HEK293 (cell line): Measurements from ENCODE around the gene EBF3.

Experiments
- ATF2 ChIP-seq: fragments of 450-650 bp; formaldehyde crosslinking; IDR thresholded peaks from 2 replicates; pipeline ENCODE4 v1.5.1; 2016; ENCODE audit warnings: missing biosample characterization, missing genetic modification characterization, low read depth
- EGR2 ChIP-seq: fragments of 450-650 bp; formaldehyde crosslinking; IDR thresholded peaks from 2 replicates; pipeline ENCODE4 v1.5.1; 2016; ENCODE audit warnings: low read depth, missing biosample characterization, missing genetic modification characterization
- ELK4 ChIP-seq: IDR thresholded peaks from 2 replicates; pipeline ENCODE4 v1.6.1; 2011; ENCODE audit warnings: mild to moderate bottlenecking, low read depth, low read length, borderline replicate concordance
- GLIS1 ChIP-seq: fragments of 450-650 bp; formaldehyde crosslinking; IDR thresholded peaks from 2 replicates; pipeline ENCODE4 v1.5.1; 2016; ENCODE audit warnings: missing biosample characterization, missing genetic modification characterization
- KLF16 ChIP-seq: fragments of 450-650 bp; formaldehyde crosslinking; IDR thresholded peaks from 2 replicates; pipeline ENCODE4 v1.5.1; 2017; ENCODE audit warnings: missing biosample characterization, missing genetic modification characterization
- KLF17 ChIP-seq: fragments of 450-650 bp; formaldehyde crosslinking; IDR thresholded peaks from 2 replicates; pipeline ENCODE4 v1.5.1; 2016; ENCODE audit warnings: missing biosample characterization, missing genetic modification characterization
- MEIS1 ChIP-seq: sonication (generic); formaldehyde crosslinking; IDR thresholded peaks from 2 replicates; pipeline ENCODE4 v1.8.1; 2022; ENCODE audit warnings: missing genetic modification reagents, mild to moderate bottlenecking, borderline replicate concordance
- PRDM4 ChIP-seq: fragments of 450-650 bp; formaldehyde crosslinking; IDR thresholded peaks from 2 replicates; pipeline ENCODE4 v1.5.1; 2017; ENCODE audit warnings: missing biosample characterization, missing genetic modification characterization
- PRDM6 ChIP-seq: fragments of 450-650 bp; formaldehyde crosslinking; IDR thresholded peaks from 2 replicates; pipeline ENCODE4 v1.5.1; 2017; ENCODE audit warnings: missing biosample characterization, missing genetic modification characterization
- SCRT1 ChIP-seq: fragments of 450-650 bp; formaldehyde crosslinking; IDR thresholded peaks from 2 replicates; pipeline ENCODE4 v1.5.1; 2016; ENCODE audit warnings: missing biosample characterization, missing genetic modification characterization, borderline replicate concordance
- ZNF146 ChIP-seq: fragments of 450-650 bp; formaldehyde crosslinking; IDR thresholded peaks from 2 replicates; pipeline ENCODE4 v1.5.1; 2016; ENCODE audit warnings: missing biosample characterization, missing genetic modification characterization
- ZNF202 ChIP-seq: fragments of 450-650 bp; formaldehyde crosslinking; IDR thresholded peaks from 2 replicates; pipeline ENCODE4 v1.5.1; 2016; ENCODE audit warnings: missing biosample characterization, missing genetic modification characterization, borderline replicate concordance
- ZNF214 ChIP-seq: fragments of 450-650 bp; formaldehyde crosslinking; IDR thresholded peaks from 2 replicates; pipeline ENCODE4 v1.5.1; 2017; ENCODE audit warnings: missing biosample characterization, mild to moderate bottlenecking, missing genetic modification characterization, borderline replicate concordance
- ZNF23 ChIP-seq: fragments of 450-650 bp; formaldehyde crosslinking; IDR thresholded peaks from 2 replicates; pipeline ENCODE4 v1.5.1; 2016; ENCODE audit warnings: missing biosample characterization, missing genetic modification characterization, borderline replicate concordance
- ZNF280D ChIP-seq: fragments of 450-650 bp; formaldehyde crosslinking; IDR thresholded peaks from 2 replicates; pipeline ENCODE4 v1.5.1; 2016; ENCODE audit warnings: missing biosample characterization, missing genetic modification characterization
- ZNF324 ChIP-seq: fragments of 450-650 bp; formaldehyde crosslinking; IDR thresholded peaks from 2 replicates; pipeline ENCODE4 v1.5.1; 2016; ENCODE audit warnings: missing biosample characterization, missing genetic modification characterization
- ZNF350 ChIP-seq: fragments of 450-650 bp; formaldehyde crosslinking; IDR thresholded peaks from 2 replicates; pipeline ENCODE4 v1.5.0; 2017; ENCODE audit warnings: missing biosample characterization, mild to moderate bottlenecking, missing genetic modification characterization
- ZNF354C ChIP-seq: fragments of 450-650 bp; formaldehyde crosslinking; IDR thresholded peaks from 2 replicates; pipeline ENCODE4 v1.5.1; 2016; ENCODE audit warnings: missing biosample characterization, missing genetic modification characterization, low read depth, borderline replicate concordance
- ZNF366 ChIP-seq: fragments of 450-650 bp; formaldehyde crosslinking; conservative IDR thresholded peaks from 2 replicates; pipeline ENCODE4 v1.5.1; 2016; ENCODE audit warnings: missing biosample characterization, missing genetic modification characterization
- ZNF501 ChIP-seq: fragments of 450-650 bp; formaldehyde crosslinking; IDR thresholded peaks from 2 replicates; pipeline ENCODE4 v1.5.1; 2016; ENCODE audit warnings: missing biosample characterization, missing genetic modification characterization
- ZNF558 ChIP-seq: fragments of 450-650 bp; formaldehyde crosslinking; IDR thresholded peaks from 2 replicates; pipeline ENCODE4 v1.5.1; 2016; ENCODE audit warnings: missing biosample characterization, missing genetic modification characterization
- ZNF585B ChIP-seq: fragments of 450-650 bp; formaldehyde crosslinking; IDR thresholded peaks from 2 replicates; pipeline ENCODE4 v1.5.1; 2016; ENCODE audit warnings: missing biosample characterization, missing genetic modification characterization
- ZNF596 ChIP-seq: fragments of 450-650 bp; IDR thresholded peaks from 2 replicates; pipeline ENCODE4 v1.5.0; 2018; ENCODE audit warnings: missing biosample characterization, mild to moderate bottlenecking, missing genetic modification characterization, moderate library complexity
- ZNF621 ChIP-seq: fragments of 450-650 bp; formaldehyde crosslinking; IDR thresholded peaks from 2 replicates; pipeline ENCODE4 v1.5.1; 2017; ENCODE audit warnings: missing biosample characterization, missing genetic modification characterization
- ZNF677 ChIP-seq: fragments of 450-650 bp; IDR thresholded peaks from 2 replicates; pipeline ENCODE4 v1.5.0; 2018; ENCODE audit warnings: missing biosample characterization, mild to moderate bottlenecking, missing genetic modification characterization, moderate library complexity
- ZNF843 ChIP-seq: fragments of 450-650 bp; formaldehyde crosslinking; IDR thresholded peaks from 2 replicates; pipeline ENCODE4 v1.5.1; 2016; ENCODE audit warnings: missing biosample characterization, missing genetic modification characterization
- ZSCAN4 ChIP-seq: fragments of 450-650 bp; formaldehyde crosslinking; IDR thresholded peaks from 2 replicates; pipeline ENCODE4 v1.5.1; 2017; ENCODE audit warnings: missing biosample characterization, missing genetic modification characterization

EBF3 gene

GRCh38 chr10:129970465-129971364 is 6.6 kb upstream of the EBF3 start (continued):
- TF ChIP-seq KLF16, result no peak
- no peak for TF ChIP-seq ZNF350 (tag by site-specific recombination)
- no peak for TF ChIP-seq ZNF621 (tag by site-specific recombination)
- no peak for TF ChIP-seq ZNF324 (tag by site-specific recombination)
- TF ChIP-seq ZNF214 (tag by site-specific recombination), result no peak
- TF ChIP-seq ZNF596, result no peak
- no peak for TF ChIP-seq ZNF677 (tag by site-specific recombination)
- TF ChIP-seq ZNF23, result no peak
- TF ChIP-seq ATF2 (tag by site-specific recombination), result no peak
- no peak for TF ChIP-seq ELK4
- TF ChIP-seq PRDM6 (tag by site-specific recombination), result no peak
- TF ChIP-seq GLIS1 (tag by site-specific recombination), result no peak
- no peak for TF ChIP-seq ZNF843 (tag by site-specific recombination)
- no peak for TF ChIP-seq SCRT1
- peak; percentile 20; the same call in 1 of the 2 replicates for TF ChIP-seq ZNF280D (tag by site-specific recombination)
- no peak for TF ChIP-seq MEIS1 (CRISPR knock-in tag)
- TF ChIP-seq KLF17 (tag by site-specific recombination), result 0 out of 2 replicates have a peak, but pooled peaks have one; percentile 20
- TF ChIP-seq PRDM4 (tag by site-specific recombination), result no peak
- TF ChIP-seq ZNF202 (tag by site-specific recombination), result no peak
- no peak for TF ChIP-seq ZNF585B
- no peak for TF ChIP-seq ZNF501
- TF ChIP-seq ZNF354C (tag by site-specific recombination), result no peak
- TF ChIP-seq ZNF558 (tag by site-specific recombination), result no peak
- TF ChIP-seq EGR2 (tag by site-specific recombination), result no peak
- 0 out of 2 replicates have a peak, but pooled peaks have one; percentile 24 for TF ChIP-seq ZNF366 (tag by site-specific recombination)
- TF ChIP-seq ZSCAN4 (tag by site-specific recombination), result no peak
- no peak for TF ChIP-seq ZNF146 (tag by site-specific recombination)
